Endothelial cell of umbilical vein (primary cell): Measurements from ENCODE around the gene CD276. TPM values are rescaled to one million over a fixed set of nuclear protein-coding genes. Genes with fewer than 3 reads are reported as not detected.

Experiments used
- BruUV-seq: library from RNA; stranded (reverse); fragments of 400-500 nt; replicated peaks from 2 replicates; lab custom pipeline; 2021; lab: Mats Ljungman, UMichigan
- CTCF ChIA-PET: fragments of 300-600, 350-600 bp; sonication (Branson Sonifier 250); formaldehyde crosslinking; loops from one replicate; lab custom pipeline; 2021; ENCODE audit warnings: antibody characterized with exemption, inconsistent platforms; lab: Charles Lee
- POLR2A ChIA-PET: fragments of 300-600, 350-600 bp; sonication (Branson Sonifier 250); formaldehyde crosslinking; loops from one replicate; lab custom pipeline; 2021; ENCODE audit warnings: antibody characterized with exemption, inconsistent platforms; lab: Charles Lee
- DNase-seq: peaks from one replicate; pipeline ENCODE4 v3.0.0-alpha.2; 2011; ENCODE audit warnings: low read depth, low spot score
- FAIRE-seq: peaks from 2 replicates; lab custom pipeline; 2011; peaks lifted over from hg19 to GRCh38; lab: Jason Lieb, UNC
- H2AFZ ChIP-seq: 2 replicates; pipeline ENCODE4 v1.6.0; 2012; ENCODE audit warnings: low read depth, low read length, control low read depth, inconsistent platforms
- H3K27ac ChIP-seq: 2 replicates; pipeline ENCODE4 v1.5.1; 2011; ENCODE audit warnings: low read depth, mild to moderate bottlenecking, control low read depth, low read length, moderate library complexity; ENCODE audit not compliant: insufficient read depth
- H3K27me3 ChIP-seq, 2 experiments: 2 replicates each; pipeline versions ENCODE4 v1.6.0 to v1.6.1; 2011; ENCODE audit warnings: low read length in 2 of 2, mixed read lengths in 1 of 2; ENCODE audit not compliant: control insufficient read depth in 2 of 2, insufficient read depth in 2 of 2
- H3K36me3 ChIP-seq, 2 experiments: 2 replicates in 1 of 2; 3 replicates in 1 of 2; pipeline ENCODE4 v1.5.1; 2011; ENCODE audit warnings: low read length in 2 of 2, mild to moderate bottlenecking in 1 of 2, moderate library complexity in 1 of 2; ENCODE audit not compliant: control insufficient read depth in 2 of 2, insufficient read depth in 2 of 2; ENCODE audit errors: extremely low read depth in 1 of 2
- H3K4me1 ChIP-seq: 3 replicates; pipeline ENCODE4 v1.5.1; 2011; ENCODE audit warnings: mild to moderate bottlenecking, low read length; ENCODE audit not compliant: control insufficient read depth, insufficient read depth; ENCODE audit errors: extremely low read depth
- H3K4me2 ChIP-seq: 2 replicates; pipeline ENCODE4 v1.6.1; 2011; ENCODE audit warnings: low read length, control low read depth, mixed read lengths; ENCODE audit not compliant: insufficient read depth
- H3K4me3 ChIP-seq, 3 experiments: fragments of 200-600 bp in 1 of 3; sonication (generic), shearing (Covaris generic) in 1 of 3; replicated peaks in 1 of 3; 2 replicates each; pipeline ENCODE4 v1.5.1; 2011 to 2016; ENCODE audit warnings: control low read depth in 3 of 3, low read length in 3 of 3, mild to moderate bottlenecking in 2 of 3, inconsistent platforms in 1 of 3, low read depth in 1 of 3, moderate library complexity in 1 of 3; ENCODE audit not compliant: insufficient read depth in 1 of 3
- H3K79me2 ChIP-seq: 2 replicates; pipeline ENCODE4 v1.6.0; 2012; ENCODE audit warnings: low read length, inconsistent platforms; ENCODE audit not compliant: control insufficient read depth, insufficient read depth
- H3K9ac ChIP-seq: replicated peaks from 2 replicates; pipeline ENCODE3; 2011; ENCODE audit warnings: low read length, control low read depth; ENCODE audit not compliant: insufficient read depth; ENCODE audit errors: extremely low read depth
- H3K9me1 ChIP-seq: replicated peaks from 3 replicates; pipeline ENCODE4 v1.6.0; 2011; ENCODE audit warnings: mild to moderate bottlenecking, low read length; ENCODE audit not compliant: control insufficient read depth, insufficient read depth; ENCODE audit errors: extremely low read depth
- H3K9me3 ChIP-seq: replicated peaks from 2 replicates; pipeline ENCODE4 v1.5.1; 2012; ENCODE audit warnings: low read length, inconsistent platforms; ENCODE audit not compliant: control insufficient read depth, insufficient read depth
- H4K20me1 ChIP-seq: replicated peaks from 2 replicates; pipeline ENCODE3; 2011; ENCODE audit warnings: mild to moderate bottlenecking, low read length; ENCODE audit not compliant: control insufficient read depth, insufficient read depth; ENCODE audit errors: extremely low read depth
- EZH2 ChIP-seq: IDR thresholded peaks from 2 replicates; pipeline ENCODE4 v1.6.1; 2012; ENCODE audit warnings: borderline replicate concordance, low read depth, mild to moderate bottlenecking, moderate library complexity, low read length, inconsistent platforms; ENCODE audit not compliant: severe bottlenecking
- FOS ChIP-seq: IDR thresholded peaks from 2 replicates; pipeline ENCODE4 v1.6.1; 2011; ENCODE audit warnings: mild to moderate bottlenecking, low read length, moderate library complexity, borderline replicate concordance; ENCODE audit not compliant: insufficient read depth
- GATA2 ChIP-seq: IDR thresholded peaks from 2 replicates; pipeline ENCODE4 v1.7.0; 2011; ENCODE audit warnings: low read depth, mild to moderate bottlenecking, moderate library complexity, mixed read lengths, low read length; ENCODE audit not compliant: insufficient read length, insufficient read depth
- JUN ChIP-seq: IDR thresholded peaks from 2 replicates; pipeline ENCODE4 v1.6.1; 2011; ENCODE audit warnings: borderline replicate concordance, low read depth; ENCODE audit not compliant: insufficient read length, insufficient read depth
- MYC ChIP-seq: IDR thresholded peaks from one replicate; pipeline ENCODE4 v1.6.1; 2011; ENCODE audit warnings: mild to moderate bottlenecking, low read depth, low read length
- POLR2A ChIP-seq: IDR thresholded peaks from 2 replicates; pipeline ENCODE4 v1.6.1; 2012; ENCODE audit warnings: low read depth, mild to moderate bottlenecking, control low read depth, low read length
- POLR2AphosphoS5 ChIP-seq: IDR thresholded peaks from 2 replicates; pipeline ENCODE4 v1.6.1; 2012; ENCODE audit warnings: low read depth, mild to moderate bottlenecking, control low read depth, low read length, moderate library complexity; ENCODE audit not compliant: insufficient read depth
- dilution Hi-C: fragments of 300-500 bp; cut with MboI; formaldehyde crosslinking; loops from one replicate; pipeline ENCODE4 v1.15.0; 2019; ENCODE audit warnings: low sequenced_read_pairs; ENCODE audit not compliant: extremely low pct_ligation_motif_present
- intact Hi-C: fragments of 100-400 bp; cut with micrococcal nuclease; formaldehyde crosslinking; loops from one replicate; pipeline ENCODE4 v1.10.0; 2022
- polyA plus RNA-seq, 4 experiments: library from polyadenylated mRNA; depleted of rRNA in 3 of 4; stranded (reverse) in 3 of 4; unstranded in 1 of 4; fragments of >200 nt; gene quantifications; 2 replicates each; pipeline versions ENCODE4 v1.2.1 to v1.2.3, GENCODE V29; 2011 to 2012; ENCODE audit warnings: missing spikeins in 1 of 4
- total RNA-seq: library from RNA; stranded (reverse); gene quantifications from 2 replicates; pipeline ENCODE4 v1.2.3, GENCODE V29; 2021
- TF ChIP-seq, protein P1 (sequence below), 2 donors: IDR thresholded peaks; 1 replicate in 1 of 2; 2 replicates in 1 of 2; pipeline ENCODE4 v1.5.1; 2011; ENCODE audit warnings: low read length in 2 of 2, mild to moderate bottlenecking in 2 of 2, moderate library complexity in 2 of 2, control low read depth in 1 of 2, inconsistent platforms in 1 of 2, low read depth in 1 of 2; ENCODE audit not compliant: insufficient read depth in 1 of 2; ENCODE audit errors: extremely low read depth in 1 of 2
- TF ChIP-seq, protein P2 (sequence below): IDR thresholded peaks from 2 replicates; pipeline ENCODE4 v1.6.1; 2011; ENCODE audit not compliant: insufficient read depth, insufficient read length

Gene CD276
- total and polyA plus RNA-seq, 2 donors (not counting 3 experiments of a cell fraction or from before 2014, with no cell fraction given): 73.6 to 85.7 TPM

DNA sequence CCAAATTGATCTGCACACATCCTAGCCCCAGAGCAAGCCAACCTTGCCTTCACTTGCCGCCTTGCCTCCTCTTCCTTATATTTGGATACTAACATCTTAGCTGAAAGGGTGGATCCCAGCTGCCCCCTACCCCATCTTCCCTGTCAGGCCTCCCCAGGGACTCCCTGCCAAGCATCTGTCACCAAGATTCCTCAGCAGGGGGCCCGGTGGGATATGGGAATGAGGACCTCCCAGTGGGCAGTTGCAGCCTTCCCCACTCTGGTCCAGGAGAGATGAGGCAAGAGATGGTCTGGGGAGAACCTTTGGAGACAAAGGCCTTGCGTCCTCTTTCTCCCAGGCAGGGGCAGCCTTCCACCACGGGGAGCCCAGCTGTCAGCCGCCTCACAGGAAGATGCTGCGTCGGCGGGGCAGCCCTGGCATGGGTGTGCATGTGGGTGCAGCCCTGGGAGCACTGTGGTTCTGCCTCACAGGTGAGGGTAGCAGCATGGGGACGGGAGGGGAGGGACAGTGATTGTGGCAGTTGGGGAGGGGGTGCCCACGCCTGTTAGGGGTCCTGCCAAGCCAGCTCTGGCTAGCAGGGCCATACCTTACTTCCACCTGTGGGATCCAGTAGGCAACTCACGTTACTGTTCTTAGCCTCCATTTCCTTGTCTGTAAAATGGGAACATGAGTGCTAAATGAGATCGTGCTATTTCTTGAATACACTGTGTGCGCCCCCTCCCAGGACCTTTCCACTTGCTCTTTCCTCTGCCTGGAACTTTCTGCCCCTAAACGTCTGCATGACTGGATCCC is 15.3 kb downstream of the CD276 start:
- POLR2A ChIA-PET: no interaction called here
- no peak overlapping the region for H2AFZ ChIP-seq
- no peak overlapping the region for H3K27ac ChIP-seq
- H3K9me3 ChIP-seq: no peaks in the 10 kb centered on the region
- no peaks in the 10 kb centered on the region for H4K20me1 ChIP-seq
- no TSS peak for BruUV-seq
- DNase-seq: no peak
- no peaks in the 10 kb centered on the region for H3K27me3 ChIP-seq
- H3K4me1 ChIP-seq: peaks cover 21% of the 10 kb centered on the region
- CTCF ChIA-PET: interaction anchor here (0.6 to 9.0 kb wide), 33 partner anchors 8 to 458 kb away, joined by 3 to 368 read pairs (median 5); partner anchors contain the start of genes CD276 and NPTN
- no peak for FAIRE-seq
- no peak overlapping the region for H3K4me3 ChIP-seq
- peaks cover 0 to 5% of the 10 kb centered on the region in 2 experiments for H3K36me3 ChIP-seq
- no peak overlapping the region for H3K9ac ChIP-seq
- peaks cover 4% of the 10 kb centered on the region for H3K79me2 ChIP-seq
- TF ChIP-seq POLR2A: no peak
- TF ChIP-seq MYC: no peak
- TF ChIP-seq POLR2AphosphoS5: no peak
- no peak overlapping the region for H3K4me2 ChIP-seq
- no peaks in the 10 kb centered on the region for H3K9me1 ChIP-seq
- dilution Hi-C loops (no loop called here), intact Hi-C loops (loop anchor here (1.0 to 2.0 kb wide), 4 partner anchors 22 to 393 kb away; no protein-coding TSS in a partner anchor)

DNA sequence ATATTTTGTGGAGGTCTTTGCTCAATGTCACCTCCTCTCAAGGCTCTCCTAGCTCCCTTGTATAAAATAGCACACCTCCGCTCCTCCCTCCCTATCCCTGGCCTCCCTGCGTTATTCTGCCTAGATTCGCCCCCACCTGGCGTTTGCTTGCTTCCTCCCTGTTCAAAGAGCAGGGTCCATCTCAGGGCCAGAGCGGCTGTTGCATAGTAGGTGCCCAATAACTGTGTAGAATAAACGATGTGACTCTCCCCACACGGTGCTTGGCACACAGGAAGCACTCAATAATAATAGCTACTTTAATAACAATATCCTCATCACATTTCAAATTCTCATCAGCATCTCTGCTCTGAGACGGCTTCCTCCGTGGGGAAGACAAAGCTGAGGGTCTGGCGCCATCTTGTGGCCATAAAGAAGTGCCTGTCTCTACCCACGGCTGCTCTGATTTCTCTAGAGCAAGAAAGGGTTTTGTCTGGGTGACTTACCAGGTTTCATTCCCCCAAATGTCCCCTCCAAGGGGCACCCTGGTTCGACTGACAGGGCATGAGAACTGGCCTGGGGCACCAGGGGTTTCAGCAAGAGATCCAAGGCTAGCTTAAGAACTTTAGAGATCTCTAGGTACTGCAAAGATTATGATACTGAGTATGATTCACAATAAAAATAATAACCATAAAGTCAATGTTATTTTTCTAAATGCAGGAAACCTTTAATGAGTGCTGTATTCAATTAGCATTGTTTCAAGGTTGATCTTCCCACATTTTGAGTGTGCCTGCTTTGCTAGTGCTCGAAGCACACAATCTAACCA is 16.1 kb downstream of the CD276 start:
- Histone ChIP-seq H4K20me1 (no peaks in the 10 kb centered on the region), H3K36me3 (peaks cover 0 to 8% of the 10 kb centered on the region in 2 experiments), H2AFZ (no peak overlapping the region), H3K4me1 (peaks cover 21% of the 10 kb centered on the region), H3K4me2 (no peak overlapping the region), H3K9ac (no peak overlapping the region), H3K9me1 (no peaks in the 10 kb centered on the region), H3K79me2 (peaks cover 3% of the 10 kb centered on the region), H3K9me3 (no peaks in the 10 kb centered on the region), H3K4me3 (no peak overlapping the region), H3K27ac (no peak overlapping the region), H3K27me3 (no peaks in the 10 kb centered on the region)
- ChIA-PET POLR2A (no interaction called here), CTCF (interaction anchor here (0.6 to 9.0 kb wide), 34 partner anchors 9 to 459 kb away, joined by 3 to 368 read pairs (median 4); partner anchors contain the start of genes CD276 and NPTN)
- DNase-seq (peak; percentile 75), FAIRE-seq (peak; percentile 87)
- no TSS peak for BruUV-seq
- TF ChIP-seq, protein P1, sequence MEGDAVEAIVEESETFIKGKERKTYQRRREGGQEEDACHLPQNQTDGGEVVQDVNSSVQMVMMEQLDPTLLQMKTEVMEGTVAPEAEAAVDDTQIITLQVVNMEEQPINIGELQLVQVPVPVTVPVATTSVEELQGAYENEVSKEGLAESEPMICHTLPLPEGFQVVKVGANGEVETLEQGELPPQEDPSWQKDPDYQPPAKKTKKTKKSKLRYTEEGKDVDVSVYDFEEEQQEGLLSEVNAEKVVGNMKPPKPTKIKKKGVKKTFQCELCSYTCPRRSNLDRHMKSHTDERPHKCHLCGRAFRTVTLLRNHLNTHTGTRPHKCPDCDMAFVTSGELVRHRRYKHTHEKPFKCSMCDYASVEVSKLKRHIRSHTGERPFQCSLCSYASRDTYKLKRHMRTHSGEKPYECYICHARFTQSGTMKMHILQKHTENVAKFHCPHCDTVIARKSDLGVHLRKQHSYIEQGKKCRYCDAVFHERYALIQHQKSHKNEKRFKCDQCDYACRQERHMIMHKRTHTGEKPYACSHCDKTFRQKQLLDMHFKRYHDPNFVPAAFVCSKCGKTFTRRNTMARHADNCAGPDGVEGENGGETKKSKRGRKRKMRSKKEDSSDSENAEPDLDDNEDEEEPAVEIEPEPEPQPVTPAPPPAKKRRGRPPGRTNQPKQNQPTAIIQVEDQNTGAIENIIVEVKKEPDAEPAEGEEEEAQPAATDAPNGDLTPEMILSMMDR (IDR thresholded peaks at IDR 0.05; ENCODE audit: extremely low read depth in 1 of 2, insufficient read depth in 1 of 2, low read depth in 1 of 2, low read length in 2 of 2): peak; percentile 87 to 93
- TF ChIP-seq MYC (no peak), GATA2 (no peak), EZH2 (no peak), POLR2AphosphoS5 (no peak), JUN (no peak), POLR2A (no peak), FOS (no peak)
- TF ChIP-seq, protein P2, sequence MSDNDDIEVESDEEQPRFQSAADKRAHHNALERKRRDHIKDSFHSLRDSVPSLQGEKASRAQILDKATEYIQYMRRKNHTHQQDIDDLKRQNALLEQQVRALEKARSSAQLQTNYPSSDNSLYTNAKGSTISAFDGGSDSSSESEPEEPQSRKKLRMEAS: no peak
- dilution Hi-C loops (no loop called here), intact Hi-C loops (loop anchor here (1.0 to 2.0 kb wide), 4 partner anchors 23 to 393 kb away; no protein-coding TSS in a partner anchor)
